Cortex of kidney (tissue), 1 donor: ENCODE data around the gene CDK18.

ENCODE experiments used
- DNase-seq: peaks from one replicate; lab custom pipeline; 2025; lab: John Stamatoyannopoulos, UW

Gene CDK18

GRCh38 chr1:205538235-205538840, 33.9 kb downstream of the CDK18 start:
- DNase-seq, result no peak

- no peak for DNase-seq
Observed at GRCh38 chr1:205541161-205541886, 36.9 kb downstream of the CDK18 start.

- DNase-seq, result no peak
Observed at GRCh38 chr1:205542367-205542766, 37.9 kb downstream of the CDK18 start.

- no peak for DNase-seq
Observed at GRCh38 chr1:205543351-205544301, 39.2 kb downstream of the CDK18 start.

- DNase-seq, result no peak
Observed at GRCh38 chr1:205545001-205545919, 40.8 kb downstream of the CDK18 start.

GRCh38 chr1:205545991-205546390, 41.5 kb downstream of the CDK18 start:
- DNase-seq, result no peak

- DNase-seq, result no peak
Observed at GRCh38 chr1:205546541-205546940, 42.1 kb downstream of the CDK18 start.

- DNase-seq, result no peak
Observed at GRCh38 chr1:205547936-205548827, 43.7 kb downstream of the CDK18 start.

GRCh38 chr1:205554026-205554811, 49.8 kb downstream of the CDK18 start:
- DNase-seq, result no peak

GRCh38 chr1:205561501-205562203, 57.2 kb downstream of the CDK18 start:
- no peak for DNase-seq

- no peak for DNase-seq
Observed at GRCh38 chr1:205563927-205564441, 59.5 kb downstream of the CDK18 start.

- no peak for DNase-seq
Observed at GRCh38 chr1:205565799-205566198, 61.3 kb downstream of the CDK18 start.

- DNase-seq, result no peak
Observed at GRCh38 chr1:205567716-205568115, 63.2 kb downstream of the CDK18 start.

GRCh38 chr1:205568135-205568468, 63.6 kb downstream of the CDK18 start:
- no peak for DNase-seq

GRCh38 chr1:205568469-205569361, 64.2 kb downstream of the CDK18 start:
- no peak for DNase-seq

- no peak for DNase-seq
Observed at GRCh38 chr1:205569411-205570172, 65.1 kb downstream of the CDK18 start.

GRCh38 chr1:205570173-205570501, 65.7 kb downstream of the CDK18 start:
- no peak for DNase-seq
